Measurements from ENCODE around the gene SLC44A4.

GRCh38 chr6:31905041-31905440, 26.2 kb upstream of the SLC44A4 start:
- no peak for TF ChIP-seq POLR2A (IDR thresholded peaks at IDR 0.05)
- TF ChIP-seq CTCF (IDR thresholded peaks at IDR 0.05) = no peak
